HEK293T (cell line): ENCODE results near the gene CAMKMT.

ENCODE experiments used
- BHLHE40 ChIP-seq: fragments of 450-650 bp; IDR thresholded peaks from 2 replicates; pipeline ENCODE4 v1.6.1; 2016; ENCODE audit warnings: mild to moderate bottlenecking, moderate library complexity, borderline replicate concordance
- ELF4 ChIP-seq: fragments of 450-650 bp; IDR thresholded peaks from 2 replicates; pipeline ENCODE4 v1.6.1; 2017; ENCODE audit warnings: antibody characterized with exemption
- FOXA1 ChIP-seq: fragments of 450-650 bp; IDR thresholded peaks from 2 replicates; pipeline ENCODE4 v1.6.1; 2016; ENCODE audit warnings: mild to moderate bottlenecking
- FOXK2 ChIP-seq: fragments of 450-650 bp; IDR thresholded peaks from 2 replicates; pipeline ENCODE4 v1.6.1; 2016; ENCODE audit warnings: mild to moderate bottlenecking
- FOXM1 ChIP-seq: fragments of 450-650 bp; IDR thresholded peaks from 2 replicates; pipeline ENCODE4 v1.6.1; 2017; ENCODE audit warnings: mild to moderate bottlenecking, borderline replicate concordance
- LEF1 ChIP-seq: fragments of 450-650 bp; IDR thresholded peaks from 2 replicates; pipeline ENCODE4 v1.6.1; 2017; ENCODE audit warnings: mild to moderate bottlenecking, borderline replicate concordance
- SP1 ChIP-seq: fragments of 450-650 bp; IDR thresholded peaks from 2 replicates; pipeline ENCODE4 v1.6.1; 2017
- SUZ12 ChIP-seq: fragments of 450-650 bp; IDR thresholded peaks from 2 replicates; pipeline ENCODE4 v1.6.1; 2016; ENCODE audit warnings: mild to moderate bottlenecking
- TF ChIP-seq, protein P1 (sequence below): fragments of 450-650 bp; IDR thresholded peaks from 2 replicates; pipeline ENCODE4 v1.6.1; 2016

DNA sequence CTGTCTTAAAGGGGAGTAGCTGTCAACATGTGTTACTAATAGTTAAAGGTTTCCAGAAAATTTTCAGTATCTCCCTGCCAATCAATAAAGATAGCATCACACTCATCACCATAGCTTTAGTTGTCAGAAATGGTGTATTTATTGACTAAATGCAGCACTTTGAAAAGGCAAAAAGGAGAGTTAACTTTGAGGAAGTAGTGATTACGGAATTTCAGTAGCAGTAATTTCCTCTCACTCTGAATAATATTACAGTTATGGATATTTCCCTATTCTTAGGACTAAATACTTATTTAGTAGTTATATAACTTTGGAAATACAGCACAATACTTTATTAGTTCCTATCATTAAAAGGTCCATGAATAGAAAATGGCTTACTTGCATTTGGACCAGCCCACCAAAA is 250.5 kb downstream of the CAMKMT start:
- TF ChIP-seq SP1, result no peak
- TF ChIP-seq FOXK2, result no peak
- no peak for TF ChIP-seq SUZ12
- TF ChIP-seq ELF4, result no peak
- no peak for TF ChIP-seq FOXA1
- no peak for TF ChIP-seq BHLHE40
- TF ChIP-seq LEF1, result no peak
- no peak for TF ChIP-seq FOXM1
- TF ChIP-seq, protein P1, sequence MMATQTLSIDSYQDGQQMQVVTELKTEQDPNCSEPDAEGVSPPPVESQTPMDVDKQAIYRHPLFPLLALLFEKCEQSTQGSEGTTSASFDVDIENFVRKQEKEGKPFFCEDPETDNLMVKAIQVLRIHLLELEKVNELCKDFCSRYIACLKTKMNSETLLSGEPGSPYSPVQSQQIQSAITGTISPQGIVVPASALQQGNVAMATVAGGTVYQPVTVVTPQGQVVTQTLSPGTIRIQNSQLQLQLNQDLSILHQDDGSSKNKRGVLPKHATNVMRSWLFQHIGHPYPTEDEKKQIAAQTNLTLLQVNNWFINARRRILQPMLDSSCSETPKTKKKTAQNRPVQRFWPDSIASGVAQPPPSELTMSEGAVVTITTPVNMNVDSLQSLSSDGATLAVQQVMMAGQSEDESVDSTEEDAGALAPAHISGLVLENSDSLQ, result no peak
